Dendritic cell treated with granulocyte-macrophage colony-stimulating factor and Interleukin-4, amounts not matched to agents 40 ng/mL and 50 ng/mL, for 4 days (primary cell): ENCODE results near the gene DUOXA2.

Experiments
- H3K27ac Mint-ChIP-seq: one replicate; pipeline ENCODE4 v1.8.0; 2022; ENCODE audit warnings: mild to moderate bottlenecking, mixed read lengths
- H3K27me3 Mint-ChIP-seq: one replicate; pipeline ENCODE4 v1.8.0; 2022; ENCODE audit warnings: mild to moderate bottlenecking, mixed read lengths
- H3K36me3 Mint-ChIP-seq: one replicate; pipeline ENCODE4 v1.8.0; 2022; ENCODE audit warnings: low read depth, mixed read lengths
- H3K4me1 Mint-ChIP-seq: one replicate; pipeline ENCODE4 v1.8.0; 2022; ENCODE audit warnings: low read depth, mixed read lengths
- H3K4me3 Mint-ChIP-seq: one replicate; pipeline ENCODE4 v1.8.0; 2022; ENCODE audit warnings: mild to moderate bottlenecking, moderate library complexity, mixed read lengths
- H3K9me3 Mint-ChIP-seq: one replicate; pipeline ENCODE4 v1.8.0; 2022; ENCODE audit warnings: mixed read lengths
- intact Hi-C: fragments of 100-400 bp; cut with micrococcal nuclease; formaldehyde crosslinking; loops from one replicate; pipeline ENCODE4 v1.15.0; 2022

Gene DUOXA2

DNA sequence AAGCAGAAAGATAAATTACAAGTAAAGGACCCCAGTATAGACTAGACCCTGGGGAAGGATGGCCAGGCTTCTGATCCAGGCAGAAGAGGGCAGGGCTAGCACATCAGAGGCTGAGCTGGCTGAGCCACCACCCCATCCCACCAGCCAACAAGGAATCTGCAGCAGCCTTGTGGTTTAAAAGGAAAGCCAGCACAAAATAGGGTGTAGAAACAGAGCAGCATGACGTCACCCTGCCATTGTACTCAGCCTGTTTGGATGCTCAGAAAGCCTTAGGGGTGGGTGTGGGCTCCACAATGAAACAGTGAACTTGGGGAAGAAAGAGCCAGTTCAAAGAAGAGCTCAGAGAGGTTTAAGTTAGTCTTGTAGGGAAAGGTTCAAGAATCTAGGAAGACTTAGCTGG is 43.8 kb downstream of the DUOXA2 start:
- Mint-ChIP-seq H3K9me3 (no peaks in the 10 kb centered on the region), H3K36me3 (peaks cover 35% of the 10 kb centered on the region), H3K27ac (peak overlapping the region; percentile 93), H3K4me3 (no peak overlapping the region), H3K4me1 (peaks cover 91% of the 10 kb centered on the region), H3K27me3 (no peaks in the 10 kb centered on the region)
- intact Hi-C loops, result no loop called here

DNA sequence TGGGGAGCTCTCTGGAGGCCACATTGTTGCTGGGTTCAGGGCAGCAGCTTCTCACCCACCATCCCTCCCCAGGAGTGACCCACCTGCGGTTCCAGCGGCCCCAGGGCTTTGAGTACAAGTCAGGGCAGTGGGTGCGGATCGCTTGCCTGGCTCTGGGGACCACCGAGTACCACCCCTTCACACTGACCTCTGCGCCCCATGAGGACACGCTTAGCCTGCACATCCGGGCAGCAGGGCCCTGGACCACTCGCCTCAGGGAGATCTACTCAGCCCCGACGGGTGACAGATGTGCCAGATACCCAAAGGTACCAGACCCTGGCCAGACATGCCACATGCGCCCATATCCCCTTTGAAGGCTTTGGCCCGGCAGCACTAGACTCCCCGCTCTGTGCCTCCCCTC is 47.5 kb downstream of the DUOXA2 start:
- Mint-ChIP-seq H3K4me1 (peaks cover 86% of the 10 kb centered on the region), H3K4me3 (no peak overlapping the region), H3K9me3 (no peaks in the 10 kb centered on the region), H3K27ac (peak overlapping the region; percentile 93), H3K36me3 (peaks cover 39% of the 10 kb centered on the region), H3K27me3 (no peaks in the 10 kb centered on the region)
- intact Hi-C loops, result loop anchor here (5.0 kb wide), 1 partner anchor 34 kb away; the partner anchor contains the start of genes DUOX1 and DUOXA1

DNA sequence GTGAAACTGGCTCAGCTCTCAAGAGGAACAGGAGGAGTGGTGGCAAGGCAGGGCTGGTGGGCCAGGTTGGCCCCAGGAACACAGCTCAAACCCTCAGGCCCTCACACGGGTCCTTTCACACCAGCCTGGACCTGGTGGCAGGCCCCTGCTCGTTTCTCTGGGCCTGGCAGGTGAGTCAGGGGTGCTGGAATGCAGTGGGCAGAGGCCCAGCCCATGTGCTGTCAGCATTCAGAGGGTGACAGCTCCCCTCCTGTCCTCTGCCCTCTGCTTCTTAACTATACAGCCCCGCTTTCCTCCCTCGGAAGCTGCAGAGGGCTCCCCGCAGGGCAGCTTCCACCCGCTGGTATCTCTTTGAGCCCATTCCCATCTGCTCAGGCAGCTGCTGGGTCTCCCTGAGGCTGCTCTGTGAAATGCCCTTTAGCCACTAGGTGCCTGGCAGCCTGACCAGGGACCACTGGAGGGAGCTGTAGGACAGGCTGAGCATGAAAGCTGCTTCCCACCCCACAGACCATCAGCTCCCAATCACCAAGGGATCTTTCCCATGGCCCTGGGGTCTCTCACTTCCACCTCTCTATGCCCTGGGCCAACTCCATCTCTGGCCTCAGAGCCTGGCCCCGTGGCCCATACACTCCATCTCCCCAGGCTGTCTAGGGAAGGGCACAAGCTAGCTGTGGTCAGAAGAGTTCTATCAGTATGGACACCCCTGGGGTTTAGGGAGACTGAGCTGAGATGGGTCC is 48.8 kb downstream of the DUOXA2 start:
- Mint-ChIP-seq H3K4me1 (peaks cover 79% of the 10 kb centered on the region), H3K36me3 (peaks cover 39% of the 10 kb centered on the region), H3K9me3 (no peaks in the 10 kb centered on the region), H3K27me3 (no peaks in the 10 kb centered on the region), H3K27ac (peak overlapping the region; percentile 93), H3K4me3 (peak overlapping the region; percentile 69)
- intact Hi-C loops, result loop anchor here (5.0 kb wide), 1 partner anchor 36 kb away; the partner anchor contains the start of genes DUOX1 and DUOXA1

DNA sequence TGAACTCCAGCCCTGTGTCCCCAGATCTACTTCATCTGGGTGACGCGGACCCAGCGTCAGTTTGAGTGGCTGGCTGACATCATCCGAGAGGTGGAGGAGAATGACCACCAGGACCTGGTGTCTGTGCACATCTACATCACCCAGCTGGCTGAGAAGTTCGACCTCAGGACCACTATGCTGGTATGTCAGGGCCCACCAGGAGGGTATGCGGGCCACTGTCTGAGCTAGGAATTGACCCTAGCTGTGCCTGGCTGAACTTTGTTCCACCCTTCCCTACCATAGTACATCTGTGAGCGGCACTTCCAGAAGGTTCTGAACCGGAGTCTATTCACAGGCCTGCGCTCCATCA is 49.4 kb downstream of the DUOXA2 start:
- H3K36me3 Mint-ChIP-seq, result peaks cover 40% of the 10 kb centered on the region
- H3K27ac Mint-ChIP-seq, result peak overlapping the region; percentile 93
- no peaks in the 10 kb centered on the region for H3K9me3 Mint-ChIP-seq
- H3K4me1 Mint-ChIP-seq, result peaks cover 78% of the 10 kb centered on the region
- intact Hi-C loops, result loop anchor here (5.0 kb wide), 1 partner anchor 36 kb away; the partner anchor contains the start of genes DUOX1 and DUOXA1
- H3K27me3 Mint-ChIP-seq, result no peaks in the 10 kb centered on the region
- H3K4me3 Mint-ChIP-seq, result peak overlapping the region; percentile 47

DNA sequence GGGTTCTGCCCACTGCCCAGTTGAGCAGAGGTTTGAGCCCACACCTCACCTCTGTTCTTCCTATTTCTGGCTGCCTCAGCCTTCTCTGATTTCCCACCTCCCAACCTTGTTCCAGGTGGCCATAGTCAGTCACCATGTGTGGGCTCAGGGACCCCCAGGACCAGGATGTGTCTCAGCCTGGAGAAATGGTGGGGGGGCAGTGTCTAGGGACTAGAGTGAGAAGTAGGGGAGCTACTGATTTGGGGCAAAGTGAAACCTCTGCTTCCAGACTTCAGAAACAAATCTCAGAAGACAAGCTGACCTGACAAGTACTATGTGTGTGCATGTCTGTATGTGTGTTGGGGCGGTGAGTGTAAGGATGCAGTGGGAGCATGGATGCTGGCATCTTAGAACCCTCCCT is 50.8 kb downstream of the DUOXA2 start:
- intact Hi-C loops, result loop anchor here (5.0 kb wide), 1 partner anchor 38 kb away; the partner anchor contains the start of genes DUOX1 and DUOXA1
- Mint-ChIP-seq H3K36me3 (peaks cover 40% of the 10 kb centered on the region), H3K9me3 (no peaks in the 10 kb centered on the region), H3K27ac (peak overlapping the region; percentile 85), H3K27me3 (no peaks in the 10 kb centered on the region), H3K4me3 (no peak overlapping the region), H3K4me1 (peaks cover 80% of the 10 kb centered on the region)

DNA sequence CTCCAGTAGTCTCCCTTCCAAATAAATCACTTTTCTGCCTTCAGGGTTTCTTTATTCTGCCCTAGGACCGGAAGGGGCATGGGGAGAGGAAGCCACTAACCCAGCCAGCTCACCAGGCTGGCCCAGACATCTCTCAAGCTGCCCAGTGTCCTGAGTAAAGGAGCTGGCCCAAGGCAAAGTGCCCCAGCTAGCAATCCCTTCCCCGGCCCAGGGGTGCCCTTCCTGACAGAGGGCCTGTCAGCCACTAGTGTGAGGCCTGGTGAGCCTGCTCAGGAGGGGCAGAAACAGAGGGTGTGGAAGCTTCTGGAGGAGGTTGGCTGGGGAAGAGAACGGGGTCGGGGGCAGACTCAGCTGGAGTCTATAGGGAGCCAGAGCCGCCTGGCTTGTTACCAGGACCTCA is 51.4 kb downstream of the DUOXA2 start:
- peaks cover 75% of the 10 kb centered on the region for H3K4me1 Mint-ChIP-seq

DNA sequence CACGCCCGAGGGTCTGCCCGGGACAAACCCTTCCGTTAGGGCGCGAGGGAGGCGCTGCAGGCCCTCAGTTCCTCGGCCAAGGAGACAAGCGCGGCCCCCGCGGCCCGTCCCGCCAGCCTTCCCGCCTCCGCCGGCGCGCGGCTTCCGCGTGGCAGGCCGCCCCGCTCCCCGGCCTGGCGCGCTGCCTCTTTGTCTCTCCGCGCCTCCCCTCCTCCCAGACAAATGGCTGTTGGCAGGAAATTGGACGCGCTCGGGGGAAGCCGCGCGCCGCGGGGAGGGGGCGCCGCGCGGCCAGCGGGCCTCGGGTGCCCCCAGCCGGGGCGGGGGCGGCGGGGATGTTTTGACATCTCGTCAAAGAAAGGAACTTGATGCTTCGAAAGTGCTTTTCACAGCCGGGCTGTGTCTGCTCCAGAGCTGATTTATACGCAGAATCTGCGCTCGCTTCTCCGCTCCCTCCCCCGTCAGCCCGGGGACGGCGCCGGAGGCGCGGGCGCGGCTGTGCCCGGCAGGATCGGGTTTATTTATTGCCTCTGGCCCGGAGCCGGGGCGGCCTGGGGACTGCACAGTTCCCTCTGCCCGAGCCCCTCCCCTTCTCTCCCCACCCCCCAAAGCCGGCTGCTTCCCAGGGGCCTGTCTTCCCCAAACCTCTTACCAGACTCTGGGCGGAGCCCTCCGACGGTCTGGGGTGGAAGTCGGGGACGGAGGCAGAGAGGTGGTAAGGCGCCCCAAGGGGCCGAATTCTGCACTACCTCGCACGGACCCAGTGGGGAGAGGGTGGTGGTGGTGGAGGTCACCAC is 52.9 kb downstream of the DUOXA2 start:
- Mint-ChIP-seq H3K27me3 (no peaks in the 10 kb centered on the region), H3K36me3 (peaks cover 27% of the 10 kb centered on the region), H3K9me3 (no peaks in the 10 kb centered on the region), H3K4me3 (peak overlapping the region; percentile 57), H3K27ac (peak overlapping the region; percentile 85), H3K4me1 (peaks cover 64% of the 10 kb centered on the region)
- intact Hi-C loops, result loop anchor here (1.0 to 2.0 kb wide), 2 partner anchors 31 to 236 kb away; a partner anchor contains a TSS

More for the DNA sequence above, 51.4 kb downstream of the DUOXA2 start:
- H3K27ac Mint-ChIP-seq, result peak overlapping the region; percentile 85
- H3K9me3 Mint-ChIP-seq, result no peaks in the 10 kb centered on the region
- no peaks in the 10 kb centered on the region for H3K27me3 Mint-ChIP-seq
- intact Hi-C loops, result no loop called here
- H3K4me3 Mint-ChIP-seq, result peak overlapping the region; percentile 56
- peaks cover 37% of the 10 kb centered on the region for H3K36me3 Mint-ChIP-seq

DNA sequence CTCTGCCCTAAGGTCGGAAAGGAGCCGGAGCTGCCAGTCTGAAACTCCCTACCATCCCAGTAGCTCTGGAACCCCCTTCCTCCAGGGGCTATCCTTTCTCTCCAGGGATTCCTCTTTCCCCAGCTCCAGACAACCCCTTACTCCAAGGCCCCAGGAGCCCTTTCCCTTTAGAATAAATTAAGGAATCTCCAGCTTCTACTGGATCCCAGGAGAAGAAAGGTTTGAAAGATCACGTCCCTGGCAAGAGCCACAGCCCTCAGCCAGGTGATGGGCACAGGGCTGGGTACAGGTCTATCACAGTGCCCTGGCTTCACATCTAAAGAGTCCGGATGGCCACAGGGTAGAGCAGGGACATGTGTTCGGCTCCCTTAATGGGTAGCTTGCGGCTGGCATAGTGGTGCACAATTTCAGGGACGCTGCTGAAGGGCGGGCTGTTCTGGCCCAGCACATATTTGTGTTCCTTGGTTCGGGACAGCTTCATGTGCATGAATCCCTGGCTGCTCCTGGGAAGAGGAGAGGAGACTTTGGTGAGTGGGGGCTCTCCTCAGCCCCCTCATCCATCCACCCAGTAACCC is 53.6 kb downstream of the DUOXA2 start:
- intact Hi-C loops, result loop anchor here (1.0 to 2.0 kb wide), 2 partner anchors 31 to 235 kb away; a partner anchor contains a TSS
- peaks cover under 1% of the 10 kb centered on the region for H3K27me3 Mint-ChIP-seq
- peaks cover 24% of the 10 kb centered on the region for H3K36me3 Mint-ChIP-seq
- peak overlapping the region; percentile 85 for H3K27ac Mint-ChIP-seq
- no peaks in the 10 kb centered on the region for H3K9me3 Mint-ChIP-seq
- peak overlapping the region; percentile 57 for H3K4me3 Mint-ChIP-seq
- peaks cover 57% of the 10 kb centered on the region for H3K4me1 Mint-ChIP-seq
